GM12878 (cell line): Measurements from ENCODE around the gene LYL1. TPM values are rescaled to one million over a fixed set of nuclear protein-coding genes. Genes with fewer than 3 reads are reported as not detected.

Experiments
- ATAC-seq: fragments of 200-7000 bp; cut with Tn5 transposase; 3 replicates; pipeline ENCODE4 v1.9.1; 2020; ENCODE audit warnings: mild to moderate bottlenecking, moderate library complexity
- BruUV-seq: library from RNA; stranded (reverse); fragments of 400-500 nt; replicated peaks from 2 replicates; lab custom pipeline; 2021; lab: Mats Ljungman, UMichigan
- CTCF ChIA-PET: fragments of 300-600 bp; sonication (Branson Sonifier 250); formaldehyde crosslinking; extraction: SDS; loops from one replicate; lab custom pipeline; 2021; ENCODE audit warnings: inconsistent platforms; lab: Yijun Ruan, JAX
- POLR2A ChIA-PET: fragments of 350-600 bp; formaldehyde crosslinking; extraction: SDS; loops from one replicate; lab custom pipeline; 2021; ENCODE audit warnings: inconsistent platforms; lab: Charles Lee
- RAD21 ChIA-PET: fragments of 300-600 bp; sonication (Branson Sonifier 250); formaldehyde crosslinking; loops from one replicate; lab custom pipeline; 2023; ENCODE audit warnings: antibody characterized with exemption; ENCODE audit not compliant: unreplicated experiment; lab: Charles Lee
- SMC1A ChIA-PET: fragments of 300-600 bp; sonication (Branson Sonifier 250); formaldehyde crosslinking; loops from one replicate; lab custom pipeline; 2023; ENCODE audit not compliant: unreplicated experiment, uncharacterized antibody; lab: Charles Lee
- DNase-seq: peaks from one replicate; pipeline ENCODE4 v3.0.0-alpha.2; 2011; ENCODE audit warnings: low read depth, low spot score
- FAIRE-seq: peaks from 3 replicates; lab custom pipeline; 2011; peaks lifted over from hg19 to GRCh38; lab: Jason Lieb, UNC
- H2AFZ ChIP-seq: 2 replicates; pipeline ENCODE4 v1.6.0; 2011; ENCODE audit warnings: low read depth, low read length, control low read depth; ENCODE audit not compliant: control insufficient read depth
- H3K27ac ChIP-seq: 2 replicates; pipeline ENCODE4 v1.5.1; 2011; ENCODE audit warnings: control low read depth; ENCODE audit not compliant: control insufficient read depth, insufficient read depth
- H3K27me3 ChIP-seq, 2 experiments: replicated peaks in 1 of 2; 2 replicates each; pipeline versions ENCODE4 v1.6.0 to v1.6.1; 2011; ENCODE audit warnings: low read length in 1 of 2; ENCODE audit not compliant: control insufficient read depth in 2 of 2, insufficient read depth in 2 of 2
- H3K36me3 ChIP-seq, 2 experiments: 2 replicates each; pipeline ENCODE4 v1.5.1; 2011; ENCODE audit warnings: low read length in 1 of 2; ENCODE audit not compliant: control insufficient read depth in 2 of 2, insufficient read depth in 2 of 2
- H3K4me1 ChIP-seq: 2 replicates; pipeline ENCODE4 v1.6.1; 2011; ENCODE audit warnings: mild to moderate bottlenecking, low read length, moderate library complexity, mixed read lengths; ENCODE audit not compliant: control insufficient read depth, insufficient read depth
- H3K4me2 ChIP-seq: 2 replicates; pipeline ENCODE4 v1.6.0; 2011; ENCODE audit warnings: control low read depth; ENCODE audit not compliant: control insufficient read depth, insufficient read depth
- H3K4me3 ChIP-seq: fragments of 200-600 bp; sonication (generic); 2 replicates; pipeline ENCODE4 v1.5.1; 2016
- H3K79me2 ChIP-seq: 2 replicates; pipeline ENCODE4 v1.6.0; 2011; ENCODE audit warnings: low read length; ENCODE audit not compliant: control insufficient read depth, insufficient read depth
- H3K9ac ChIP-seq: 2 replicates; pipeline ENCODE4 v1.8.0; 2011; ENCODE audit warnings: low read length, control low read depth, mixed read lengths; ENCODE audit not compliant: control insufficient read depth, insufficient read depth
- H3K9me3 ChIP-seq: replicated peaks from 3 replicates; pipeline ENCODE4 v1.5.1; 2011; ENCODE audit warnings: mild to moderate bottlenecking, low read length; ENCODE audit not compliant: control insufficient read depth, insufficient read depth
- H4K20me1 ChIP-seq: 2 replicates; pipeline ENCODE4 v1.6.0; 2011; ENCODE audit not compliant: control insufficient read depth, insufficient read depth
- BCL3 ChIP-seq: IDR thresholded peaks from 2 replicates; pipeline ENCODE4 v1.6.1; 2011; ENCODE audit warnings: borderline replicate concordance, low read depth, mild to moderate bottlenecking, moderate library complexity, low read length; ENCODE audit not compliant: insufficient read depth, poor library complexity, severe bottlenecking
- DPF2 ChIP-seq: fragments of 450-650 bp; IDR thresholded peaks from 2 replicates; pipeline ENCODE4 v1.6.1; 2017; ENCODE audit warnings: mild to moderate bottlenecking
- EGR1 ChIP-seq, 2 experiments: IDR thresholded peaks; 1 replicate in 1 of 2; 2 replicates in 1 of 2; pipeline ENCODE4 v1.6.1; 2011 to 2012; ENCODE audit warnings: low read depth in 2 of 2, low read length in 2 of 2, borderline replicate concordance in 1 of 2, mild to moderate bottlenecking in 1 of 2, moderate library complexity in 1 of 2
- HDAC6 ChIP-seq: fragments of 200-600 bp; sonication (generic); IDR thresholded peaks from one replicate; pipeline ENCODE4 v1.8.0; 2017; ENCODE audit warnings: antibody characterized with exemption; ENCODE audit not compliant: unreplicated experiment
- IKZF2 ChIP-seq, 2 experiments: fragments of 450-650 bp; IDR thresholded peaks; 2 replicates each; pipeline ENCODE4 v1.6.1; 2017; ENCODE audit warnings: mild to moderate bottlenecking in 2 of 2, moderate library complexity in 2 of 2
- MAX ChIP-seq: IDR thresholded peaks from 2 replicates; pipeline ENCODE4 v1.6.1; 2012; ENCODE audit warnings: low read depth, low read length, improper control_type of control experiment
- MEF2B ChIP-seq: fragments of 450-650 bp; IDR thresholded peaks from 2 replicates; pipeline ENCODE4 v1.6.1; 2018; ENCODE audit warnings: mild to moderate bottlenecking, moderate library complexity; ENCODE audit not compliant: partially characterized antibody, poor library complexity, severe bottlenecking
- NRF1 ChIP-seq: conservative IDR thresholded peaks from 2 replicates; pipeline ENCODE4 v1.6.1; 2011; ENCODE audit warnings: mild to moderate bottlenecking, low read depth, low read length, improper control_type of control experiment
- RELB ChIP-seq: fragments of 450-650 bp; IDR thresholded peaks from 2 replicates; pipeline ENCODE4 v1.6.1; 2017; ENCODE audit warnings: low read depth, mild to moderate bottlenecking, moderate library complexity
- REST ChIP-seq: IDR thresholded peaks from 2 replicates; pipeline ENCODE4 v1.6.1; 2012; ENCODE audit warnings: mild to moderate bottlenecking, low read depth, low read length
- SIN3A ChIP-seq: IDR thresholded peaks from 2 replicates; pipeline ENCODE4 v1.6.1; 2012; ENCODE audit warnings: low read depth, low read length, improper control_type of control experiment
- TBL1XR1 ChIP-seq: IDR thresholded peaks from 2 replicates; pipeline ENCODE4 v1.6.1; 2012; ENCODE audit warnings: low read depth, low read length, improper control_type of control experiment
- USF1 ChIP-seq: IDR thresholded peaks from 2 replicates; pipeline ENCODE4 v1.6.1; 2011; ENCODE audit warnings: borderline replicate concordance, low read depth, mild to moderate bottlenecking, moderate library complexity, mixed read lengths, low read length; ENCODE audit not compliant: insufficient read depth; ENCODE audit errors: extremely low read length
- ZNF24 ChIP-seq: fragments of 450-650 bp; IDR thresholded peaks from 2 replicates; pipeline ENCODE4 v1.6.1; 2017; ENCODE audit warnings: antibody characterized with exemption, mild to moderate bottlenecking
- ZSCAN29 ChIP-seq: fragments of 450-650 bp; IDR thresholded peaks from 2 replicates; pipeline ENCODE4 v1.6.1; 2017; ENCODE audit warnings: mild to moderate bottlenecking, moderate library complexity
- WGBS: methylation state at CpG from one replicate; pipeline ENCODE4 v1.1.6; 2016; ENCODE audit warnings: low lambda C conversion rate; ENCODE audit not compliant: insufficient replicate concordance, insufficient coverage; ENCODE audit errors: missing lambda C conversion rate; 5-methylcytosine and 5-hydroxymethylcytosine counted together
- in situ Hi-C: fragments of 300-500 bp; cut with MboI; formaldehyde crosslinking; loops from 9 replicates; pipeline ENCODE4 v1.14.3; 2018; ENCODE audit warnings: mixed read lengths
- intact Hi-C: fragments of 100-400 bp; cut with micrococcal nuclease; formaldehyde crosslinking; loops from one replicate; pipeline ENCODE4 v1.14.2; 2022; ENCODE audit not compliant: unreplicated experiment
- polyA plus RNA-seq, 11 experiments: library from polyadenylated mRNA; depleted of rRNA in 4 of 11; unstranded in 6 of 11; stranded (reverse) in 5 of 11; fragments of >200 nt; fragmentation: Nextera tagmentation in 4 of 11; fragmentation: Illumina TruSeq in 1 of 11; extraction: Ambion mirVana in 4 of 11; extraction: Trizol in 1 of 11; gene quantifications; 1 replicate in 1 of 11; 2 replicates in 10 of 11; pipeline versions ENCODE4 v1.2.1 to v1.2.3, GENCODE V29; 2011 to 2016; ENCODE audit warnings: inconsistent platforms in 2 of 11, missing spikeins in 2 of 11, low read depth in 1 of 11
- total RNA-seq, 4 experiments: library from RNA; depleted of rRNA in 3 of 4; stranded (reverse); fragments of >200 nt in 3 of 4; fragmentation: Illumina TruSeq in 1 of 4; extraction: Trizol in 1 of 4; gene quantifications; 2 replicates each; pipeline versions ENCODE4 v1.2.1 to v1.2.3, GENCODE V29; 2013 to 2021

Gene LYL1
- total and polyA plus RNA-seq, 10 of the 15 experiments (the other 5 are each of a cell fraction or from before 2014, with no cell fraction given), result 0.10 to 34.8 (median 4.4) TPM

- WGBS, result 64% methylated on average over 13 of the region's 16 CpGs
- Histone ChIP-seq H3K4me1 (peaks cover 4% of the 10 kb centered on the region), H3K9me3 (no peaks in the 10 kb centered on the region), H3K9ac (no peak overlapping the region), H3K27ac (no peak overlapping the region), H2AFZ (no peak overlapping the region), H3K4me2 (no peak overlapping the region), H4K20me1 (no peaks in the 10 kb centered on the region), H3K4me3 (no peak overlapping the region), H3K36me3 (no peaks in the 10 kb centered on the region; a peak in 1 of 4 replicates), H3K79me2 (peaks cover 18% of the 10 kb centered on the region), H3K27me3 (no peaks in the 10 kb centered on the region)
- no TSS peak for BruUV-seq
- ATAC-seq, result no peak
- DNase-seq, result no peak
- no peak for FAIRE-seq
- ChIA-PET CTCF (interaction anchor here (0.6 kb wide), 2 partner anchors 27 to 911 kb away, joined by 3 read pairs; no protein-coding TSS in a partner anchor), POLR2A (interaction anchor here (0.5 kb wide), 1 partner anchor 652 kb away, joined by 3 read pairs; no protein-coding TSS in a partner anchor), SMC1A (no interaction called here), RAD21 (interaction anchor here (0.7 kb wide), 1 partner anchor 856 kb away, joined by 3 read pairs; no protein-coding TSS in a partner anchor)
- in situ Hi-C loops, result no loop called here
- intact Hi-C loops, result no loop called here
- TF ChIP-seq REST, result no peak
- TF ChIP-seq EGR1 (IDR thresholded peaks at IDR 0.05; ENCODE audit: borderline replicate concordance in 1 of 2, low read depth in 2 of 2, low read length in 2 of 2), result no peak
- TF ChIP-seq BCL3, result no peak
- no peak for TF ChIP-seq NRF1
- TF ChIP-seq MEF2B, result no peak
- no peak for TF ChIP-seq ZNF24
- no peak for TF ChIP-seq HDAC6
- TF ChIP-seq SIN3A, result no peak
- TF ChIP-seq IKZF2 (IDR thresholded peaks at IDR 0.05), result no peak
- no peak for TF ChIP-seq DPF2
- TF ChIP-seq TBL1XR1, result no peak
- TF ChIP-seq RELB, result no peak
- no peak for TF ChIP-seq USF1
- no peak for TF ChIP-seq MAX
- TF ChIP-seq ZSCAN29, result no peak
Measured at GRCh38 chr19:13146763-13147563, 44.3 kb upstream of the LYL1 start.
